H1 (cell line): ENCODE measurements around the gene FBXO11. TPM values are rescaled to one million over a fixed set of nuclear protein-coding genes. Genes with fewer than 3 reads are reported as not detected.
A peak's percentile ranks its signal among the peaks of the same experiment; 100 is the strongest.

ENCODE experiments used
- CTCF ChIA-PET: fragments of 300-600 bp; sonication (Branson Sonifier 250); formaldehyde crosslinking; loops from one replicate; lab custom pipeline; 2021; ENCODE audit not compliant: partially characterized antibody; lab: Charles Lee
- POLR2A ChIA-PET: fragments of 300-600 bp; sonication (Branson Sonifier 250); formaldehyde crosslinking; loops from one replicate; lab custom pipeline; 2021; ENCODE audit warnings: inconsistent platforms; ENCODE audit not compliant: partially characterized antibody; lab: Charles Lee
- DNase-seq, 2 experiments: peaks; one replicate each; pipeline versions ENCODE4 v3.0.0 to v3.0.0-alpha.2; 2010 to 2022; ENCODE audit warnings: low spot score in 2 of 2, low read depth in 1 of 2, mixed read lengths in 1 of 2
- FAIRE-seq: peaks from 2 replicates; lab custom pipeline; 2011; peaks lifted over from hg19 to GRCh38; lab: Jason Lieb, UNC
- H2AFZ ChIP-seq: 2 replicates; pipeline ENCODE4 v1.8.1; 2012; ENCODE audit warnings: low read length, inconsistent platforms
- H2AK5ac ChIP-seq: 2 replicates; pipeline ENCODE4 v1.6.1; 2013; ENCODE audit warnings: low read depth, low read length
- H2BK120ac ChIP-seq: replicated peaks from 2 replicates; pipeline ENCODE3; 2013; ENCODE audit warnings: low read depth, low read length, inconsistent platforms
- H2BK12ac ChIP-seq: 2 replicates; pipeline ENCODE4 v1.6.1; 2013; ENCODE audit warnings: low read depth, low read length
- H2BK15ac ChIP-seq: 2 replicates; pipeline ENCODE4 v1.6.1; 2013; ENCODE audit warnings: low read length
- H2BK20ac ChIP-seq: 2 replicates; pipeline ENCODE4 v1.6.1; 2013; ENCODE audit warnings: low read length
- H2BK5ac ChIP-seq: 2 replicates; pipeline ENCODE4 v1.6.1; 2013; ENCODE audit warnings: low read depth, low read length
- H3K14ac ChIP-seq: 2 replicates; pipeline ENCODE4 v1.6.1; 2013; ENCODE audit warnings: inconsistent platforms; ENCODE audit not compliant: insufficient read length
- H3K18ac ChIP-seq: 2 replicates; pipeline ENCODE4 v1.6.1; 2013; ENCODE audit warnings: low read length; ENCODE audit errors: extremely low read depth
- H3K23ac ChIP-seq: 2 replicates; pipeline ENCODE4 v1.6.1; 2013; ENCODE audit warnings: inconsistent platforms; ENCODE audit not compliant: insufficient read length
- H3K23me2 ChIP-seq: 2 replicates; pipeline ENCODE4 v1.6.1; 2013; ENCODE audit warnings: low read depth, low read length
- H3K27ac ChIP-seq: 2 replicates; pipeline ENCODE4 v1.6.1; 2011; ENCODE audit warnings: low read depth, low read length, inconsistent platforms
- H3K27me3 ChIP-seq, 4 experiments: replicated peaks in 1 of 4; 1 replicate in 1 of 4; 2 replicates in 3 of 4; pipeline versions ENCODE4 v1.6.1 to v1.8.1; 2011 to 2013; ENCODE audit warnings: low read length in 3 of 4, mild to moderate bottlenecking in 3 of 4, inconsistent platforms in 2 of 4, mixed read lengths in 2 of 4, moderate library complexity in 1 of 4; ENCODE audit not compliant: control insufficient read depth in 3 of 4, insufficient read depth in 3 of 4; ENCODE audit errors: extremely low read depth in 1 of 4
- H3K36me3 ChIP-seq, 4 experiments: 2 replicates each; pipeline versions ENCODE4 v1.6.1 to v1.8.1; 2011 to 2013; ENCODE audit warnings: mild to moderate bottlenecking in 4 of 4, low read length in 3 of 4, moderate library complexity in 2 of 4, control low read depth in 1 of 4, inconsistent platforms in 1 of 4; ENCODE audit not compliant: insufficient read depth in 4 of 4, control insufficient read depth in 2 of 4
- H3K4ac ChIP-seq: replicated peaks from 2 replicates; pipeline ENCODE3; 2013; ENCODE audit warnings: low read length, low read depth, mixed read lengths, inconsistent platforms; ENCODE audit not compliant: insufficient read length
- H3K4me1 ChIP-seq, 4 experiments: replicated peaks in 1 of 4; 1 replicate in 1 of 4; 2 replicates in 3 of 4; pipeline versions ENCODE4 v1.6.1 to v1.8.1; 2011 to 2013; ENCODE audit warnings: low read length in 3 of 4, inconsistent platforms in 2 of 4, mixed read lengths in 1 of 4; ENCODE audit not compliant: insufficient read depth in 4 of 4, control insufficient read depth in 3 of 4
- H3K4me2 ChIP-seq, 2 experiments: 2 replicates each; pipeline versions ENCODE4 v1.6.1 to v1.8.1; 2011 to 2013; ENCODE audit warnings: low read depth in 2 of 2, low read length in 2 of 2, control low read depth in 1 of 2, inconsistent platforms in 1 of 2, mild to moderate bottlenecking in 1 of 2; ENCODE audit not compliant: insufficient read depth in 1 of 2
- H3K4me3 ChIP-seq, 4 experiments: fragments of 200-600, 300-600 bp in 1 of 4; sonication (generic), shearing (Covaris generic), sonication (Bioruptor Twin) in 1 of 4; 2 replicates each; pipeline versions ENCODE4 v1.5.1 to v1.8.1; 2011 to 2016; ENCODE audit warnings: low read length in 4 of 4, low read depth in 3 of 4, control low read depth in 2 of 4, inconsistent platforms in 2 of 4, mild to moderate bottlenecking in 2 of 4, mixed read lengths in 1 of 4, moderate library complexity in 1 of 4; ENCODE audit not compliant: insufficient read depth in 2 of 4; ENCODE audit errors: extremely low read depth in 1 of 4
- H3K56ac ChIP-seq: replicated peaks from 2 replicates; pipeline ENCODE3; 2013; ENCODE audit warnings: low read depth, mild to moderate bottlenecking, mixed read lengths, low read length, inconsistent platforms; ENCODE audit not compliant: insufficient read length
- H3K79me1 ChIP-seq: 2 replicates; pipeline ENCODE4 v1.6.1; 2013; ENCODE audit warnings: low read depth, low read length, control low read depth
- H3K79me2 ChIP-seq, 2 experiments: 2 replicates each; pipeline versions ENCODE4 v1.6.1 to v1.8.1; 2012 to 2013; ENCODE audit warnings: low read length in 2 of 2, mild to moderate bottlenecking in 2 of 2, inconsistent platforms in 1 of 2; ENCODE audit not compliant: insufficient read depth in 2 of 2, control insufficient read depth in 1 of 2
- H3K9ac ChIP-seq, 4 experiments: replicated peaks in 1 of 4; 1 replicate in 1 of 4; 2 replicates in 3 of 4; pipeline versions ENCODE4 v1.6.1 to v1.8.1; 2011 to 2013; ENCODE audit warnings: low read depth in 3 of 4, low read length in 3 of 4, control low read depth in 2 of 4, mild to moderate bottlenecking in 2 of 4, moderate library complexity in 2 of 4, inconsistent platforms in 1 of 4; ENCODE audit errors: extremely low read depth in 1 of 4
- H3K9me3 ChIP-seq, 2 experiments: 2 replicates each; pipeline versions ENCODE4 v1.6.1 to v1.8.1; 2012 to 2013; ENCODE audit warnings: mild to moderate bottlenecking in 2 of 2, moderate library complexity in 2 of 2, control low read depth in 1 of 2, inconsistent platforms in 1 of 2, low read depth in 1 of 2, low read length in 1 of 2, mixed read lengths in 1 of 2; ENCODE audit not compliant: insufficient read depth in 2 of 2
- H4K20me1 ChIP-seq, 2 experiments: replicated peaks in 1 of 2; 2 replicates each; pipeline versions ENCODE3 to v1.8.1; 2011 to 2013; ENCODE audit warnings: inconsistent platforms in 2 of 2, low read length in 2 of 2, mild to moderate bottlenecking in 1 of 2; ENCODE audit not compliant: insufficient read depth in 2 of 2, control insufficient read depth in 1 of 2
- H4K5ac ChIP-seq: 2 replicates; pipeline ENCODE4 v1.6.1; 2013; ENCODE audit warnings: low read length, low read depth, mixed read lengths, inconsistent platforms; ENCODE audit not compliant: insufficient read length
- H4K8ac ChIP-seq: 2 replicates; pipeline ENCODE4 v1.8.0; 2013; ENCODE audit warnings: mild to moderate bottlenecking, moderate library complexity, low read length, inconsistent platforms; ENCODE audit not compliant: insufficient read depth; ENCODE audit errors: extremely low read depth
- H4K91ac ChIP-seq: replicated peaks from 2 replicates; pipeline ENCODE3; 2013; ENCODE audit warnings: low read length, mixed read lengths, inconsistent platforms; ENCODE audit not compliant: insufficient read length
- POLR2AphosphoS5 ChIP-seq: IDR thresholded peaks from 2 replicates; pipeline ENCODE4 v1.6.1; 2011; ENCODE audit warnings: low read depth, low read length
- TCF12 ChIP-seq: IDR thresholded peaks from 2 replicates; pipeline ENCODE4 v1.6.1; 2011; ENCODE audit warnings: low read depth, mild to moderate bottlenecking, low read length
- WGBS, 2 experiments: shearing (Covaris generic) in 1 of 2; methylation state at CpG; one replicate each; pipeline versions ENCODE4 v1.1.6 to v1.1.7; 2013 to 2015; ENCODE audit warnings: low lambda C conversion rate in 2 of 2, mixed read lengths in 2 of 2, inconsistent platforms in 1 of 2, low coverage in 1 of 2, missing lambda C conversion rate in 1 of 2; ENCODE audit not compliant: insufficient replicate concordance in 2 of 2, insufficient coverage in 1 of 2, insufficient read length in 1 of 2; ENCODE audit errors: extremely low coverage in 1 of 2, missing lambda C conversion rate in 1 of 2; 5-methylcytosine and 5-hydroxymethylcytosine counted together
- polyA plus RNA-seq, 7 experiments: library from polyadenylated mRNA; depleted of rRNA in 3 of 7; stranded (reverse) in 5 of 7; unstranded in 2 of 7; fragments of >200 nt in 5 of 7; fragments of 200-250 nt in 2 of 7; gene quantifications; 1 replicate in 5 of 7; 2 replicates in 1 of 7; 4 replicates in 1 of 7; pipeline versions ENCODE4 v1.2.1 to v1.2.3, GENCODE V29; 2011 to 2013; ENCODE audit warnings: missing spikeins in 2 of 7, mixed read lengths in 2 of 7
- total RNA-seq: library from RNA; stranded (reverse); fragmentation: NEBNext Ultra II Directional; extraction: Animal tissue kit (Norgen Biotek cat#: 25700); gene quantifications from 2 replicates; pipeline ENCODE4 v1.2.1, GENCODE V29; 2021

FBXO11 gene
- total and polyA plus RNA-seq, 2 of the 8 experiments (the other 6 are each of a cell fraction or from before 2014, with no cell fraction given) = 21.7 to 57.3 TPM

DNA sequence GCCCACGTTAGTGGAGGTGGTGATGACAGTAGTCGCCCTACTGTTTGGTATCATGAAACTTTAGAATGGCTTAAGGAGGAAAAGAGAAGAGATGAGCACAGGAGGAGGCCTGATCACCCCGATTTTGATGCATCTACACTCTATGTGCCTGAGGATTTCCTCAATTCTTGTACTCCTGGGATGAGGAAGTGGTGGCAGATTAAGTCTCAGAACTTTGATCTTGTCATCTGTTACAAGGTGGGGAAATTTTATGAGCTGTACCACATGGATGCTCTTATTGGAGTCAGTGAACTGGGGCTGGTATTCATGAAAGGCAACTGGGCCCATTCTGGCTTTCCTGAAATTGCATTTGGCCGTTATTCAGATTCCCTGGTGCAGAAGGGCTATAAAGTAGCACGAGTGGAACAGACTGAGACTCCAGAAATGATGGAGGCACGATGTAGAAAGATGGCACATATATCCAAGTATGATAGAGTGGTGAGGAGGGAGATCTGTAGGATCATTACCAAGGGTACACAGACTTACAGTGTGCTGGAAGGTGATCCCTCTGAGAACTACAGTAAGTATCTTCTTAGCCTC lies 107.2 kb downstream of the FBXO11 start:
- H3K23ac ChIP-seq = no peak overlapping the region
- peaks cover 15 to 22% of the 10 kb centered on the region in 2 experiments for H4K20me1 ChIP-seq
- WGBS, 2 experiments = 91% methylated on average over 6 of the region's 6 CpGs; no CpG with 5 or more reads in 1 of the 2 experiments
- no peak overlapping the region for H3K4ac ChIP-seq
- no peak overlapping the region for H2BK120ac ChIP-seq
- no peak overlapping the region for H3K18ac ChIP-seq
- H3K79me2 ChIP-seq = peaks cover 4 to 82% of the 10 kb centered on the region in 2 experiments; a peak in 3 of 4 replicates
- no peak overlapping the region for H2BK15ac ChIP-seq
- H4K5ac ChIP-seq = no peak overlapping the region
- no peak overlapping the region for H4K91ac ChIP-seq
- ChIA-PET CTCF (no interaction called here), POLR2A (interaction anchor here (2.1 kb wide), 1 partner anchor 15 kb away, joined by 5 read pairs; no protein-coding TSS in a partner anchor)
- FAIRE-seq (no peak), DNase-seq (no peak)
- no peak overlapping the region for H2BK5ac ChIP-seq
- no peak overlapping the region for H3K27ac ChIP-seq
- H2AK5ac ChIP-seq = no peak overlapping the region
- H3K56ac ChIP-seq = no peak overlapping the region
- no peaks in the 10 kb centered on the region for H3K4me1 ChIP-seq
- no peaks in the 10 kb centered on the region for H3K9me3 ChIP-seq
- H2AFZ ChIP-seq = no peak overlapping the region
- no peak overlapping the region for H3K14ac ChIP-seq
- no peak overlapping the region for H3K9ac ChIP-seq
- TF ChIP-seq POLR2AphosphoS5 (peak; percentile 17; the same call in 1 of the 2 replicates), TCF12 (no peak)
- no peak overlapping the region for H4K8ac ChIP-seq
- no peaks in the 10 kb centered on the region for H3K27me3 ChIP-seq
- no peak overlapping the region for H2BK20ac ChIP-seq
- H3K79me1 ChIP-seq = no peaks in the 10 kb centered on the region; the same call in 1 of the 2 replicates
- no peak overlapping the region for H3K4me2 ChIP-seq
- H3K4me3 ChIP-seq = no peak overlapping the region
- H3K36me3 ChIP-seq = peaks cover 41 to 94% (median 80%) of the 10 kb centered on the region in 4 experiments
- H2BK12ac ChIP-seq = no peak overlapping the region
- H3K23me2 ChIP-seq = no peaks in the 10 kb centered on the region
